ENCODE measurements around the gene ADAMTS3.
"Not testable (repeated sequence)": the region's sequence is repeated elsewhere in the genome, so short reads cannot be mapped to it uniquely, and the experiment has no call there.

ADAMTS3 gene

GRCh38 chr4:72473434-72473900 lies 95.6 kb downstream of the ADAMTS3 start:
- DNase-seq (ENCODE audit: low read depth in 2 of 2) = no peak

DNA sequence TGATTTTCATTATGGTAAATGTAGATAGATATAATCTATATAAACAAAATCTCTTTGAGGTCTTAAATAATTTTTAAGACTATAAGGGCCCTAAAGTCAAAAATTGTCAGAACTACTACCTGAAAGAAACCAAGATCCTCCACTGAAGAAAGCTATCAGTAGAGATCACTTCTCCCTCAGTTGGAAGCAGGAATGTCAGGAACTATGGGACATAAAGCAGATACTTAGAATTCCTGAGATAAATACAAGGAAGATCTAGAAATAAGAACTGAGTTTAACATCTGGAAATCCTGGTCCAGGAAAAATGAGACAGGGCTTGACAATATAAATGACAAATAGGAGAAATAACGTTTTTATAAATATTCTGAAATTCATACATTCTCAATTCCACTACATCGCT lies 97.2 kb downstream of the ADAMTS3 start:
- no peak for DNase-seq (ENCODE audit: low read depth in 2 of 2)

DNA sequence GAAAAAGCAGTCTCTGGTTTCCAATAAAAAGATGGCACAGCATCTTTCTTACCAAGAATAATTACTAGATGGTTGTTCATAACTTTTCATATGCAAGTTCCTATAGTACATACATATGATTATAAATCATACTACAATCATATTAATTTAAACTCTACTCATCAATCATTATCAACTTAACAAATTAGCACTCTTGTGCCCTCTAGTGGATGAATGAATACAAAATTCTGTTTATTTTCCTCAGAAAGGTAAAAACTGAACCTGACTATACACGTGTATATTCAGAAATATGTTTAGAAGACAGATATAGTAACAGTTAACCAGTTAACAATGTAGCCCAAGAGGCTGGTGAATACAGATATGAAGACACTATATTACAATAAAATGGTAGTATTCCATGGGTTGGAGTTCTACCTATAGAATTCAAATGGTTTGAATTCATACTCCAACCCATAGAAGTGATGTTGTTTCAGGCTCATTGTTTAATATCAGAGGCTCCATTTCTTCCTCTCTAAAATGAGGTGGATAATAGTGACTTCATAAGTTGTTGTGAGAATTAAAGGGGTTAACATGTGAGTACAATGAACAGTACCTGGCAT lies 100.0 kb downstream of the ADAMTS3 start:
- no peak for DNase-seq (ENCODE audit: low read depth in 2 of 2)

DNA sequence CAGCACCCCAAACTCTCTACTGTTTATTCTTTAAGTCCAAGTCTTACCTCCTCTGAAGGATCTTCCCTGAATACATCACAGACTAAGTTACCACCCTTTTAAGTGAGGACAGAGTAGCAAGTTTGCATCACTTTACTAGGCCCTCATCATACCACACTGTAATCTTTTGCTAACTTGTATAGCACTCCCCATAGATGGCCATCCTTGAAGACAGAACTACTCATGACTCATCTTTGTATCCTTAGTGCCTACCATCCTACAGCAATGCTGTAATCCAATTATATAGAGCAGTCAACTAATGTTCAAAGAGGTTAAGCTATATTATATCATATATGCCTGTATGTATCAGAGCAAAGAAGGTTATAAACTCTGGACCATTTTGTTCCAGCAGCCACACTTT lies 101.4 kb downstream of the ADAMTS3 start:
- DNase-seq (ENCODE audit: low read depth in 2 of 2) = no peak

DNA sequence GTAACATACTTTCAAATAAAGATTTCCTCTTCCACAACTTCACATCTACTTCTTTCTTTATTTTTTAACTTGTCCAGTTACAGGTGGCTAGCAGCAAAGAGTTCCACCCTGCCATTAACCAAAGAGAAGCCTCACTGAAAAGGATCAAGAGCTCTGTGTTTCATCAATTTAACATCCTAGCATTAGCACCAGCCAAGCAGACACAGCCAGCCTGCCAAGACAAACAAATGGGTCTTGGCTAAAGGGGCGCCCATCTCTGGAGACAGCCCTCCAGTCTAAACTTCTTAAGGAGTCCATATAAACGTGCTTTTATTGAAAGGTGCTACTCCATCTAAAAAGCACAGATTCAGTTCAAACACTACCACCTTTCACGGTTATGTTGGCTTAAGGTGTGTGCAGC lies 105.3 kb downstream of the ADAMTS3 start:
- no peak for DNase-seq (ENCODE audit: low read depth in 2 of 2)

DNA sequence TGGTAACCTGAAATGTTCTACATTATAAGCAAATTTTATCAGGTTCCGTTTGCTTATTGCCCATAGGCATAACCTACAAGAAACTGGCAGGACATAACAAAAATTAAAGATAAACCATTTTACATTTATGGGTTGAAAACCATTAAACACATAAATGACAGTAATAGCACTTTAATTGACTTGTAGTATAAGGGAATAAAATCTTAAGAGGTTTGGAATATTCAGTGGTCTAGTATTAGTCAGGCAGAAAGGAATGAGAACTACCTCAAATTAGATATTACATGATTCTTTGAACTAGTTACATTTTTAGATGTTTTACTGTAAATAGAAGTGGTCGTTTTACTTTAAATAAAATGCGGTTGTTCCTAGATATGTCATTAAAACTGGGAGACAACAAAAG lies 111.9 kb downstream of the ADAMTS3 start:
- DNase-seq (ENCODE audit: low read depth in 2 of 2) = no peak

- no peak for DNase-seq (ENCODE audit: low read depth in 2 of 2)
Measured at GRCh38 chr4:72451349-72451748, 117.7 kb downstream of the ADAMTS3 start.

DNA sequence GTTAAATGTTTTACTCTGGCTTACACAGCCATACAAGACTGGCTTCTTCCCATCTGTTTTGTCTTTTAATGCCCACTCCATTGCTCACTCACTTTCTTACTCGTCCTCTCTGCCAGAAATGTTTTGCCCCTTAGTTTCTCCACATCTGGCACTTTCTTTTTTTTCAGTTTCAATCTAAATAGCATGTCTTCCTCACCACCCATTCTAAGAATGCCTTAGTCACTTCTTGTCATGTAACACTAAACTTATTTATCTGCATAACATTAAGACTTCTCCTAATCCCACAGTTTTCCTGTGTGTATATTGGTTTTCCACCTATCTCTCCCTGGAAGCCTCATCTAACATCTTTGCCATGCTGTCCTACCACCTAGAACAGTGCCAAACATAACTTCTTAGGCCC lies 119.3 kb downstream of the ADAMTS3 start:
- no peak for DNase-seq (ENCODE audit: low read depth in 2 of 2)

- DNase-seq (ENCODE audit: low read depth in 2 of 2) = no peak
Measured at GRCh38 chr4:72448231-72448630, 120.8 kb downstream of the ADAMTS3 start.

DNA sequence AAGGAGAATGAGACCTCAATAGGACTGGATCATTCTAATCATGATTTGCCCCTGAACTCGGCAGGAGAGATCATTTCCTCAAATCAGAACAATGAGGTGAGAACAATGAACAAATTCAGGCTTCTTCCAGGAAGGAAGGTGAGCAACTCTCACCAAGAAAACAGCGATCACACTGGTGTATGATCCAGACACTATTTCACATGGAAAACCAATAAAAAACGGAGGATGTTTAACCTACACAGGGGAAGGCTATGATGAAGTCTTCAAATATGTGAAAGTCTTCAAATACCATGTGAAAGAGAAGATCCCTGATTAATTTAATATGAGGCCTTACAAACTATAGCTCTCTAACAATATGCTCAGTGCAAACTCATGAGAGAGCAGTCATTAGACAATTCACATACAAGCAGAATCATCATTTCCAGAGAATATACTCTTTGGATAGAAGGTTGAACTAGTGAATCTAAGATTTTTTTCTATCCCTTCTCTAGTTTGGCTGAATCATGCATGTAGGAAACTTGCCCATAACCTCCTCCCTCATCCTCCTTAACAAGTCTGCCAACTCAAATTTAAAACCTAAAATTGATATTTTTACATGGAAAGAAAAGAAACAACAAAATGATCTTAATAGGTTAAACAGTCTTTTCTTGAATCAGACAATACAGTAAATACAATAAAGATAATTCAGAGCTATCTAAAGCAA lies 122.5 kb downstream of the ADAMTS3 start:
- no peak for DNase-seq (ENCODE audit: low read depth in 2 of 2)

- no peak for DNase-seq (ENCODE audit: low read depth in 2 of 2)
Measured at GRCh38 chr4:72444092-72444491, 124.9 kb downstream of the ADAMTS3 start.

GRCh38 chr4:72442715-72443114 lies 126.3 kb downstream of the ADAMTS3 start:
- no peak for DNase-seq (ENCODE audit: low read depth in 2 of 2)

GRCh38 chr4:72442147-72442546 lies 126.9 kb downstream of the ADAMTS3 start:
- no peak for DNase-seq (ENCODE audit: low read depth in 2 of 2)

DNA sequence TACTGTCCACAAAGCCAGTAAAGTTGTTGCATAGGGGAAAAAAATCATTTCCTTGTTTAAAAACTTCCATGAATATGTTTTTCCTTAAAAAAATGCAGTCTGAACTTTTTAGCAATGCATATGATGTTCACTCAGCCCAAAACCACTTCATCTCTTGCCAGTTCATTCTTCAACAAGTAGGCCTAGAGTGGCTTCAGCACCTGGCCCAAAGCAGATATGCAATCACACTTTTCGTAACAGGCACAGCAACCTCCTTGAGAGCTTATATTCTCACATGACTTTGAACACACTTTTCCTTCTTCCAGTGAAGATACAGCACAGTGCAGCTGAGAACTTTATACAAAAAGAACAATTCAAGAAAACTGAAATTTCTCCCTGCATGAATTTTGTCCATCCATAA lies 128.6 kb downstream of the ADAMTS3 start:
- DNase-seq (ENCODE audit: low read depth in 2 of 2) = no peak

GRCh38 chr4:72432975-72433374 lies 136.0 kb downstream of the ADAMTS3 start:
- DNase-seq (ENCODE audit: low read depth in 2 of 2) = no peak

- no peak for DNase-seq (ENCODE audit: low read depth in 2 of 2)
Measured at GRCh38 chr4:72432282-72432681, 136.7 kb downstream of the ADAMTS3 start.

DNA sequence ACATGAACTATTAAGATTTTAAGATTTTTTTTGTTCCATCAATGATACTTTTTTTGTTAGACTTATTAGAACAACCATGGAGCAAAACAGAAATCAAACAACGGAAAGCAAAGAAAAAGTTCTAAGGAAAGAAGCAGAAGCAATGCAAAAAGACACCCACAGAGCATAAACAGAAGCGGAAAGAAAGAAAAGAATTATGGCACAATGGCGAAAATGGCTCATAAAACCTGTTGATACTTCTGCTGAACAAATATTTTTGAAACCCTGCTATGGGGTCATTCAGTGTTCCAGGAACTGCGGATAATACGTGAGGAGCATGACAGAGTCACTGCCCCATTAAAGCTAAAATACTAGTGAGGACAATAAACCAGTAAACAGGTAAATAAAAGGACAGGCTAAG lies 138.0 kb downstream of the ADAMTS3 start:
- DNase-seq (ENCODE audit: low read depth in 2 of 2) = no peak

DNA sequence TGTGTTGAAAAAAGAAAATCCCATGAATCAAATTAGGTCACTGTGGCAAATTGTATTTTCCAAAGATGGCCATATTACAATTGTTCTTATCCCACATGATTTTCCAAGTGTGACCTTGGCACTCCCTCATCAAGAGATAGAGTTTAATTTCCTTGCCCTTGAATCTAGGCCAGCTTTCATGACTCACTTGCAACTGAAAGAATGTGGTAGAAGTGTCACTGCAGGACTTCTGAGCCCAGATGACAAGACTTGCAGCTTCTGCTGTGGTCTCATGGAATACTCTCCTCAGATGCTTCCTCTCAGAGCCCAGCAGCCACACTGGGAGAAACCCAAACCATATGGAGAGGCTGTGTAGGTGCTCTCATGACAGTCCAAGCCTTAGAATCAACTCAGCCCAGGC lies 139.0 kb downstream of the ADAMTS3 start:
- DNase-seq (ENCODE audit: low read depth in 2 of 2) = no peak

DNA sequence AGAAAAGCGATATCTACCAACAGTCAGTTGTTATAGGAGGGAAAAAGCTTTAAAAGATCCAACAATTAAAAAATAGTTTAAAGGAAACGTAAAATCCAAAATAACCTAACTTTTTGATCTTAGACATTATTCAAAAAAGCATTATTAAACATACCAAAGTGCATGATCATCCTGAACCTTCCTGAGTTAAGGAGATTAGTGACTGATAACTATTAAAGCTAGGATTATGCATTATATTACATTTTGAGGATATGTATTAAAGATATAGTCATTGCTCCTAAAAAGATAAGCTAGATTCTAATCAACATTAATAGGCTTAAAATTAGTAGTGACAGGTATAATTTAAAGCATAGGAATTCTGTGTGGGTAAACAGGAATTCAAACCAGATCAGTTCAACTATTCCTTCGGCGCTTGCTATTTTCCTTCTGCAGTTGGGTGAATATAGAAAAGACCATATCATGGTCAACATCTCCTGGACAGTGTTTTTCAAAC lies 139.6 kb downstream of the ADAMTS3 start:
- no peak for DNase-seq (ENCODE audit: low read depth in 2 of 2)

DNA sequence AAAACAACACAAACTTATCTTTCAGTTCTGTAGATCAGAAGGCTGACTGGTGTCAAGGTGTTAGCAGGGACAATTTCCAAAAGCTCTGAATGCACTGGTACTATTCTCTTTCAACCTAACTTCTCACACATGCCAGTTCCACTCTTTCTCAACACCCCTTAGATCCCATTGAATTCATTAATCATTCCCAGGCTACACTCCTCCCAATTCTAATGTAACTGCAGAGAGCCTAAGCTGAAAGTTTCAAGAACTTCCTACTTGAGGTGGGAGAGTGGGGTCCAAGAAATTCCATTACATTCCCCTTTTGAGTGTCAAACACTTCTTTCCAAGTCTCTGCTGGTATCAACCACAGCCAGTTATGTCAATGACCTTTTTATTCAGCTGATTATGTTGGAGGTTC lies 142.0 kb downstream of the ADAMTS3 start:
- DNase-seq (ENCODE audit: low read depth in 2 of 2) = no peak

DNA sequence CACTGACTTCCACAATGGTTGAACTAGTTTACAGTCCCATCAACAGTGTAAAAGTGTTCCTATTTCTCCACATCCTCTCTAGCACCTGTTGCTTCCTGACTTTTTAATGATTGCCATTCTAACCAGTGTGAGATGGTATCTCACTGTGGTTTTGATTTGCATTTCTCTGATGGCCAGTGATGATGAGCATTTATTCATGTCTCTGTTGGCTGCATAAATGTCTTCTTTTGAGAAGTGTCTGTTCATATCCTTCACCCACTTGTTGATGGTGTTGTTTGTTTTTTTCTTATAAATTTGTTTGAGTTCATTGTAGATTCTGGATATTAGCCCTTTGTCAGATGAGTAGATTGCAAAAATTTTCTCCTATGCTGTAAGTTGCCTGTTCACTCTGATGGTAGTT lies 143.1 kb downstream of the ADAMTS3 start:
- not testable (repeated sequence) for DNase-seq (ENCODE audit: low read depth in 2 of 2)

GRCh38 chr4:72424006-72424405 lies 145.0 kb downstream of the ADAMTS3 start:
- DNase-seq (ENCODE audit: low read depth in 2 of 2) = no peak

- no peak for DNase-seq (ENCODE audit: low read depth in 2 of 2)
Measured at GRCh38 chr4:72422416-72422815, 146.6 kb downstream of the ADAMTS3 start.

GRCh38 chr4:72418458-72418857 lies 150.6 kb downstream of the ADAMTS3 start:
- no peak for DNase-seq (ENCODE audit: low read depth in 2 of 2)
